GM18858 (cell line): ENCODE measurements around the gene FNIP1.
"Not testable (repeated sequence)": the region's sequence is repeated elsewhere in the genome, so short reads cannot be mapped to it uniquely, and the experiment has no call there.

ENCODE experiments used
- ATAC-seq: cut with Tn5 transposase; IDR thresholded peaks from one replicate; pipeline ENCODE4 v1.9.1; 2021; ENCODE audit not compliant: unreplicated experiment

Gene FNIP1

DNA sequence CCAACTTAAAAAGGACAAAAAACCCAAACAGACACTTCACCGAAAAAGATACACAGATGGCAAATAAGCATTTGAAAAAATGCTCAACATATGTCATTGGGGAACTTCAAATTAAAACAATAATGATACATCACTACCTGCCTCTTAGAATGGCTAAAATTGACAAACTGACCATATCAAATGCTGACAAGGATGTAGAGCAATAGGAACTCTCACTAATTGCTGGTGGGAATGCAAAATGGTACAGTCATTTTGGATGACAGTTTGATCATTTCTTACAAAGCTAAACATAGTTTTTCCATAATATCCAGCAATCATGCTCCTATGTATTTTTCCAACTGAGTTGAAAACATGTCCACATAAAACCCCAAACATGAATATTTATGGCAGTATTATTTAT is 102.9 kb downstream of the FNIP1 start:
- no peak for ATAC-seq

GRCh38 chr5:131685516-131686171 is 111.2 kb downstream of the FNIP1 start:
- no peak for ATAC-seq

- ATAC-seq, result no peak
Measured at GRCh38 chr5:131684595-131684994, 112.2 kb downstream of the FNIP1 start.

DNA sequence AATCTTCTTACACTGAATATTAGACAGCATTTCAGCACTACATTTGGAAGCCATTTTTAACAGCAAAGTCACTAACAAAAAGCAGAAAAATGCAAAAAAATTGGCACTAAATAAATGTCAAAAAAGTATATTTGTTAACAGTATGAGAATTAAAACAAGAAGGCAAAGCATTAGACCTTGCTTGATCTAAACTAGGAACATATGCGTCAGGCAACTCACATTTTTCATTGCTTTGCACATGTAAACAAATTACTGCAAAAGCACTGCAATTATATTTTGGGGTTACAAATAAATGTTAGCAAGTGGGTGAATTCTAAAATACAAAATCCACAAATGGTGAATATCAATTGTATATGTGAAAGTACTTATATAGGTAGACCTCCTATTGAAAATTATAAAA is 112.8 kb downstream of the FNIP1 start:
- no peak for ATAC-seq

GRCh38 chr5:131682826-131683225 is 114.0 kb downstream of the FNIP1 start:
- ATAC-seq, result no peak

DNA sequence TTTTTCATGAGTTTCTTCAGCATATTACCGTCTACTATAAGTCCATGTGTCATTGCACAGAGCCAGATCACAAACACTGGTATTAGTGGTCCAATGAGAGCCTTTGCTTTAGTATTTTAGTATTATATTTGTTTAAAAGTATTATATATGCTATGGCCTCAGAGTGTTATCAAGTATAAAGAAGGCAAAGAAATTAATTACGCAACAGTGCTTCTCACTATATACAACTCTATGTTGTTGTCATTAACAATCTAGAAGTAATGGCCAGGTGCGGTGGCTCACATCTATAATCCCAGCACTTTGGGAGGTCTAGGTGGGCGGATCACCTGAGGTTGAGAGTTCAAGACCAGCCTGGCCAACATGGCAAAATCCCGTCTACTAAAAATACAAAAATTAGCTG is 114.6 kb downstream of the FNIP1 start:
- no peak for ATAC-seq

DNA sequence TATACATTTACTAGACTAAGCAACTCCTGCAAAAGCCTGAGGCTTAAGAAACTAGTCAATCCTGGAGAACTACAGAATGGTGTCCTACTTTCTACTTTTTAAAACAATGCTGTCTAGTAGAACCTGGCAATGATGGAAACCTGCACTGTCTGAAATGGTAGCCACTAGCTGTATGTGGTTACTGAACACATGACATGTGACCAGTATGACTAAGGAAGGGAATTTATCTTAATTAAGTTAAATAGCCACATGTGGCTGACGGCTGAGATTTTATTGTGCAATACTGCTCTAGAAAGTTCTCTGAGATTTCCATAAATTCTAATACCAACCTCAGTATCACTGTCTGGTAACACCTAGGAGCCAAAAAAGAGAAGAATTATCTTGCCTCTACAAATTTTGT is 116.9 kb downstream of the FNIP1 start:
- no peak for ATAC-seq

GRCh38 chr5:131678273-131678672 is 118.5 kb downstream of the FNIP1 start:
- ATAC-seq, result not testable (repeated sequence)

GRCh38 chr5:131677115-131677514 is 119.7 kb downstream of the FNIP1 start:
- no peak for ATAC-seq

DNA sequence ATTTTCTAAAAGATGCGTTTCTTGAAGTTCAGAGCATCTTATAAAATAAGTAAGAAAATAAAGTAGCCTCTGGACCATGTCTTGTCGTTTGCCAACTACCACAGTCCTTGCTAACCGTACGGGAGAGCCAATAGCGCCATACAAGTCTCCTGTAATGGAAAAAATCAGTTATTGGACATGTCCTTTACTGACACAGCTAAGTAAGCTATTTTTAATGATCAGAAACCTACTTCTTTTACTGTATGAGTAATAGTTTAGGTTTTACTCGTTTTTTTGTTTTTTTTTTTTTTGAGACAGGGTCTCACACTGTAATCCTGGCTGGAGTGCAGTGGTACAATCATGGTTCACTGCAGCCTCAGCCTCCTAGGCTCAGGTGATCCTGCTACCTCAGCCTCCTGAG is 124.0 kb downstream of the FNIP1 start:
- ATAC-seq, result no peak

DNA sequence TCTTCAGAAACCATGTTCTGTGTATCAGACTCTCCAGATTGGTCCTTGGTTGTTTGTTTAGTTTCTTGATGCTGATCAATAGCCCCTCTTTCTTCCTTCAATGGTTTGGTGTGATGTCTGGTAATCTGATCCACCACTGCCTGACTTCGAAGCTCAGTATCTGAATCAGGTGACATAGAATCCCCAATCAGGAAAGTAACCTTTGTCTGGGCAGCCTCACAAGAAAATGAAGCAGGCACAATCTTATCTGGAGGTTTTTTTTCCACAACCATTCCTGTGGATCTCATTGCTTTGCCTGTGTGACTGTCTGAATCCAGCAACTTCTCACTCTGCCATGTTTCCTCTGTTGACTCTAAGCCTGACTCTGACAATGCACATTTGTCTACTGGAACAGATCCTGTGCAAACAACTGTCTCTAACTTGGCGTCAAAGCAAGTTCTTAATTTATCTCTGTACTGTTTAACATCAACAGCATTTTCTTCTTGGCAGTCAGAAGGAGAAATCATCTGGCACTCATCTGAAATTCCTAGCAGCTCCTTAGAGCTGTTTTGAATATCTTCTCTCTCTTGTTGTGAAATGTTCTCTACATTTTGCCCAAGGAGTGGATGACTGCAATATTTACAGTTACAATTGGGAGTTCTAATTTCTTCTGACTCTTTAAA is 124.7 kb downstream of the FNIP1 start:
- no peak for ATAC-seq

GRCh38 chr5:131671409-131671808 is 125.4 kb downstream of the FNIP1 start:
- ATAC-seq, result peak; percentile 52

- ATAC-seq, result no peak
Measured at GRCh38 chr5:131664929-131665328, 131.9 kb downstream of the FNIP1 start.

GRCh38 chr5:131661933-131662332 is 134.9 kb downstream of the FNIP1 start:
- ATAC-seq, result no peak

GRCh38 chr5:131659841-131660240 is 137.0 kb downstream of the FNIP1 start:
- no peak for ATAC-seq

- ATAC-seq, result no peak
Measured at GRCh38 chr5:131659290-131659689, 137.5 kb downstream of the FNIP1 start.

DNA sequence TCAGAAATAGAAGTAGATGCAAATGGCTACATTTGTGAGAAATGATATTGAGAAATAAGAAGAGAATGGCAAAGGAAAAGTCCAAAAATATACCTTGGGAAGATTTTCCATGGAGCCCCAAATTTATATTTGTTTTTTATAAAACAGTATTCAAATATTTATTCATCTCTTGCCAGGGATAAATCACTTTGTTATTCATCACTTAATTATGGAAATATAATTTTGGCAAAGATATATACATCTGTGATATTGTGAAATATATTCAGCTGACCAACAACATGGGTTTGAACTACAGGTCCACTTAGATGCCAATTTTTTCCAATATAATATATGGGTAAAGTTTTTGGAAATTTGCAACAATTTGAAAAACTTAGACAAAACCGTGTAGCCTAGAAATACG is 142.0 kb downstream of the FNIP1 start:
- no peak for ATAC-seq

DNA sequence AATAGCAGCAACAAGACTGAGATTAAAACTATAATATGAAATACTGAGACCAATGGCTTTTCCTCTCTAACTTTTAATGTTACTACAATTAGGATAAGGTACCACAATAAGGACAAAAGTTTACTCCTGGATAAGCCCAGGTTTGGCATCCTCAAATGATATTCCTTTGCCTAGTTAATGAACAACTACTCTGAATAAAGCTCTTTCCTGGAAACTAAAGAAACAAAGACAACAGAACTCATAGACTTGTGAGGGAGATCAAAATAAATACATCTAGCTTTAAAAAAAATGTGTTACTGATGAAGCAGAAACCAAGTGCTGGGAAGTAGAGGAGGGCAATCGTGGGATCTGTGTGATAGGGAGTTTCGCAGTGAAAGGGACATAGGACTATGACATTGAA is 142.5 kb downstream of the FNIP1 start:
- ATAC-seq, result no peak

- ATAC-seq, result no peak
Measured at GRCh38 chr5:131649161-131649560, 147.7 kb downstream of the FNIP1 start.

DNA sequence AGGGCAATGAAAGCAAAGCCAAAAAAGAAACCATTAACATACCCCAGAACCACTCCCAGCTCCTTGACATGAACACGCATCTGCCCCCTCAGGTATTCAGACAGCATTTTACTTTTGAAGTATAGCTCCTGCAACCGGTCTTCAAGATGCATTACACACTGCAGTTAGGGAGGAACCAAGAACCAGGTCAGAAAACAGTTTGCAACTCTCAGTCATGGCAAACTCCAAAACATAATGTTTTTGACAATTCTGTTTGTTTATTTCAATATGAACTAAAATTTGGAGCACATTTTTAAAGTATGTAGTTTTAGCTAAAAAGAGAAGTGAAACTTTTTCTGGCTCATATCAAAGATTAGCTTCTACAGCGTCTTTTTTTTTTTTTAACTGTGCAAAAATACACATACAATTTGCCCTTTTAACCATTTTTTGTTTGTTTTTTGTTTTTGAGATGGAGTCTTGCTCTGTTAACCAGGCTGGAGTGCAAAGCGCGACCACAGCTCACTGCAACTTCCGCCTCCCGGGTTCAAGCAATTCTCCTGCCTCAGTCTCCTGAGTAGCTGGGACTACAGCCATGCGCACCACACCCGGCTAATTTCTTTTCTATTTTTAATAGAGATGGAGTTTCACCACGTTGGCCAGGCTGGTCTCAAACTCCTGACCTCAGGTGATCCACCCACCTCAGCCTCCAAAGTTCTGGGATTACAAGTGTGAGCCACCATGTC is 149.6 kb downstream of the FNIP1 start:
- ATAC-seq, result peak; percentile 73

DNA sequence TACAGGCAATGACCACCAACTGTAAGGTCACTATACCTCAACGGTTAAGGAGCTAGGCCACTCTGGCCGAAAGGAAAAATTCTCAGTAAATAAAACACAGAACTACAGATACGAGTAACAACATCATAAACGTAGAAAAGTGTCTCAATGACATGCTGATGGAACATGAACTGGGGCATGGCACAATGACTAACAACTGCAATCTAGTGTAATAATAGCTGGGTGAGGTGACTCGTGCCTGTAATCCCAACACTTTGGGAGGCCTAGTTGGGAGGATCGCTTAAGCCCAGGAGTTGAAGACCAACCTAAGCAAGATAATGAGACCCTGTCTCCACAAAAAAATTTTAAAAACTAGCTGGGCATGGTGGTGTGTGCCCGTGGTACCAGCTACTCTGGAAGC is 152.0 kb downstream of the FNIP1 start:
- no peak for ATAC-seq

GRCh38 chr5:131644370-131644769 is 152.4 kb downstream of the FNIP1 start:
- ATAC-seq, result no peak
